GM08714 (cell line): ENCODE measurements around the gene MAJIN.
"Not testable (repeated sequence)": the region's sequence is repeated elsewhere in the genome, so short reads cannot be mapped to it uniquely, and the experiment has no call there.

Experiments used
- H3K4me3 ChIP-seq: fragments of 200-500 bp; sonication (Bioruptor generic); 2 replicates; pipeline ENCODE4 v1.5.1; 2014; ENCODE audit warnings: mild to moderate bottlenecking, low read length, inconsistent platforms
- ZNF274 ChIP-seq: IDR thresholded peaks from 2 replicates; pipeline ENCODE4 v1.6.1; 2012; ENCODE audit warnings: mild to moderate bottlenecking, low read depth, low read length

MAJIN gene, protein sequence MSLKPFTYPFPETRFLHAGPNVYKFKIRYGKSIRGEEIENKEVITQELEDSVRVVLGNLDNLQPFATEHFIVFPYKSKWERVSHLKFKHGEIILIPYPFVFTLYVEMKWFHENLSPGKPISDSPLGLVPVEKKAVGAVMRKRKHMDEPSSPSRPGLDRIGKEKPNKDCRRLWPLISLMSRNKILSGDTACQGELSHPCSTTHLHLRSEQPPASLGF

DNA sequence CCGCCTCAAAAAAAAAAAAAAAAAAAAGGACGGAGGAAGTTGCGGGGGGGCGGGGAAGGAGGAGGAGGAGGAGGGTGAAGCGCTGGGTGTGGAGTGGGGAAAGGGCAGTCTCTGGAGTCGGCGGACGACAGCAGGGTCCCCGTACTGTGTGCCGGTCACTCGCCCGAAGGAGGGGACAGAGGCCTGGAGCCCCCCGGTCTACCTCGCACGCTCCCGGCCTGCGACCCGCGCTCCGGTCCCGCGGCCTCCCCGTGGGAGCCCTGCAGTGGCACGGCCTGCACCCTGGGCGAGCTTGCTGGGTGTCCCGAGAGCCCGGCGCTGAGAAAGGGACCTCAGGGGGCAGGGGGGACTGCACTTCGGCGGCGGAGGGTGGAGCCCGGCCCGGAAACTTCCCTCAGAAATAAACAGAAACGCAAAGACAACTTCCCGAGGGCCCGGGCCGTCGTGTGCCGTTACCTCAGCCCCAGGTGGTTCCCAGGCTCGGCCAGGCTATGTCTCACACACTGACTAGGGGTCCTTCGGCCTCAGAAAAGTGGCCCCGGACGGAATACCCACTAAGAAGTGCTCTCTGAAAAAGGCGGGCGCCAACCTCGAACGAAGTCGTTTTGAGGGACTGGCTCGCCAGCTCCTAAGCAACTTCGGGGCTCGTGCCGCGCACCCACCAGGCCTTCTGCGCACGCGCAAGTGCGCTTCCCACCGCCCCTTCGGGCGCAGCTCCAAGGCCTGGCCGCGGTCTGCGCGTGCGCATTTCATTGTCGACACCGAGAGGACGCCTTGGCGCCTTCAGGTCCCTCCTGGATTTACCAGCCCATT lies at the start of gene MAJIN:
Gene MAJIN (minus strand): TSS at position 688 of the 813 bp plus-strand sequence. CDS start 12,703 bp downstream, outside the sequence.
- H3K4me3 ChIP-seq = peak within 1 kb of the TSS; percentile 2; the same call in 1 of the 2 replicates
- no peak for TF ChIP-seq ZNF274

DNA sequence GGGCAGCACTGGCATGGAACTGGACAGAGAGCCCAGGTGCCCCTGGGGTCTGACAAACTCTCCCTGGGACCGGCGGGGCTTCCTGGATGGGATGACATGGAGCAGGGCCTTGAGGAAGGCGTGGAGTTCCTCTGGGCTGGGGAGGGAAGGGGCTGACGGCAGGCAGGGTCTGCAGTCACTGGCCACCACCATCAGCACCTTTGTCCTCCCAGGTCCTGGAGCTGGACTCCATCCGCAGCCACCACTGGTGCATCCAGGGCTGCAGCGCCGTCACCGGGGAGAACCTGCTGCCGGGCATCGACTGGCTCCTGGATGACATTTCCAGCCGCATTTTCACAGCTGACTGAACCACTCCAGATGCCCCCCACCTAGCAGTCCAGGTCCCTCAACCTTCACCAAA lies 49.6 kb upstream of the MAJIN start:
- H3K4me3 ChIP-seq = no peak overlapping the region
- TF ChIP-seq ZNF274 = no peak

DNA sequence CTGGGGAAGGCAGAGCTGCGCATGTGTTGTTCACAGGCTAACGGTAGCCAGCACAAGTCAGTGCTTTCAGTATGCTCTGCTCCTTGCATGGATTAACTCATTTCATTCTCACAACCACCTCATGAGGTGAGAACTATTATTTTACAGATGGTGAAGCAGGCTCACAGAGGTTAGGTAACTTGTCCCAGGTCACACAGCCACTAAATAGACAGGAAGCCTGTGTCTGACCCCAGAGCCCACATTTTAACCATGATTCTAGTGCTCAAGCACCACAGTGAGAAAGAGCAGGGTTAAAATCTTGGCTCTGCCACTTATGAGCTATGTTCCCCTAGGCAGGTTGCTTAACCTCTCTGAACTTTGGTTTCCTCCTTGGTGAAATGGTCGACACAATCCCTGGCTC lies 49.1 kb upstream of the MAJIN start:
- no peak overlapping the region for H3K4me3 ChIP-seq
- no peak for TF ChIP-seq ZNF274

DNA sequence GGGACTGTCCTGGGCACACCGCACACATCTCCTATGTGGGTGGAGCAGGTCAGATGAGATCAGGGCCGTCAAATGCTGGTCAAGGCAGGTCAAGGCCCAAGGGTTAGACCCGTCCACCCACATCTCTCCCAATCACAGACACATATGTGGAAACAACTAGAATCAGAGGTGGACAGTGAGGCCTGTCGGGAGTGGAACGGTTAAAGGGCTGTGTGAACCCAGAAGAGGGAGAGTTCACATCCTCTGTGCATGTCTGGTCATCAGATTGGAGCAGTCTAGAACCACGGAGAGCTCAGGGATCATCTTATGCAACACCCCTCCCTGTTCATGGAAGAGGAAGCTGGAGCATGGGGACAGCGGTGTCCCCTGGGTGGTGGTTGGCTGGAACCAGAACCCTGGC lies 47.9 kb upstream of the MAJIN start:
- TF ChIP-seq ZNF274 = no peak
- H3K4me3 ChIP-seq = no peak overlapping the region

DNA sequence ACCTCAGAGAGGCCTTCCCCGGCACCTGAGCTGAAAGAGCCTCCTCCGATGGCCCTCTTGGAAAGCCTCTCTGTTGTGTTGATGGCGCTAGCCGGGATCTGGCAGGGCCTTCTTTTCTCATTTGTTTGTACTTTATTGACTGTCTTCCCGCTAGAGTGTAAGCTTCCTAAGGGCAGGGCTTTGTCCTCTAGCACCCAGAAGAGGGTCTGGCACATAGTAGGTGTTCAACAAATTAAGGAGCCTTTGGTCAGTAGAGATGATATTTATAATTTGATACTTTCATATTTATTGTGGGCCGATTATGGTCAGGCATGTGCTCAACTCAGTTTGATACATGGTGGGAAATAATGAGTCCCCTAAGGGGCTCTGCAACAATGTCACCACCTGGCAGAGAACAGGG lies 46.0 kb upstream of the MAJIN start:
- TF ChIP-seq ZNF274 = no peak
- no peak overlapping the region for H3K4me3 ChIP-seq

DNA sequence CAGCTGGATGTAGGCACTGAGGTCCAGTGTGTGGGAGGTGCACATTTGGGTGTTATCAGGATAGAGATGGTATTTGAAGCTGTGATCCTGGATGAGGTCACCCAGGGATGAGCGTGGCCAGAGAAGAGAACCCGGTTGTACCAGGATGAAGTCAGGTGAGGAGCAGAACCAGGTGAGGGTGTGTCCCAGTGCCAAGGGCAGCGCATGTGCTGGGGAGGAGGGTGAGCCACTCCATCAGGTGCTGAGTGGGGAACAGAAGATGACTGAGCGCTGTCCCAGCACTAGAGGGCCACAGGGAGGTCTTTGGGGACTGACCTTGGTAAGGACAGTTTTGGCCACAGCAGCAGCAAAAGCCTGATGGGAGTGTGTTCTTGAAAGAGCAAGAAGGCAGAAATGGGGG lies 44.8 kb upstream of the MAJIN start:
- no peak overlapping the region for H3K4me3 ChIP-seq
- TF ChIP-seq ZNF274 = no peak

DNA sequence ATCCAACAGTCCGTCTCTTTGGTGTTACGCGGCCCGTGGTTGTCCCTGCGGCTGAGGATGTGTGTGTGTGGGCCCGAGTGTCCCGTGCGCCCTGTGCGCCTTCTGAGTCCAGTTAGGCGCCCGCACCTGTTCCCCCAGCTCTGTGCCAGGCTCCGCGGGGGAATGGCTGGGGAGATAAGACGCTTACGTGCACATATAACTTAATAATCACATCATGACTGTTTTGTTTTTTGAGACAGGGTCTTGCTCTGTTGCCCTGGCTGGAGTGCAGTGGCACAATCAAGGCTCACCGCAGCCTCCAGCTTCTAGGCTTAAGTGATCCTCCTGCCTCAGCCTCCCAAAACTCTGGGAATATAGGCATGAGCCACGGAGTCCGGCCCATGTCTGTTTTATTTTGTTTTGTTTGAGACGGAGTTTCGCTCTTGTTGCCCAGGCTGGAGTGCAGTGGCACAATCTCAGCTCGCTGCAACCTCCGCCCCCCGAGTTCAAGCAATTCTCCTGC lies 42.9 kb upstream of the MAJIN start:
- H3K4me3 ChIP-seq = peak overlapping the region; percentile 80
- no peak for TF ChIP-seq ZNF274

DNA sequence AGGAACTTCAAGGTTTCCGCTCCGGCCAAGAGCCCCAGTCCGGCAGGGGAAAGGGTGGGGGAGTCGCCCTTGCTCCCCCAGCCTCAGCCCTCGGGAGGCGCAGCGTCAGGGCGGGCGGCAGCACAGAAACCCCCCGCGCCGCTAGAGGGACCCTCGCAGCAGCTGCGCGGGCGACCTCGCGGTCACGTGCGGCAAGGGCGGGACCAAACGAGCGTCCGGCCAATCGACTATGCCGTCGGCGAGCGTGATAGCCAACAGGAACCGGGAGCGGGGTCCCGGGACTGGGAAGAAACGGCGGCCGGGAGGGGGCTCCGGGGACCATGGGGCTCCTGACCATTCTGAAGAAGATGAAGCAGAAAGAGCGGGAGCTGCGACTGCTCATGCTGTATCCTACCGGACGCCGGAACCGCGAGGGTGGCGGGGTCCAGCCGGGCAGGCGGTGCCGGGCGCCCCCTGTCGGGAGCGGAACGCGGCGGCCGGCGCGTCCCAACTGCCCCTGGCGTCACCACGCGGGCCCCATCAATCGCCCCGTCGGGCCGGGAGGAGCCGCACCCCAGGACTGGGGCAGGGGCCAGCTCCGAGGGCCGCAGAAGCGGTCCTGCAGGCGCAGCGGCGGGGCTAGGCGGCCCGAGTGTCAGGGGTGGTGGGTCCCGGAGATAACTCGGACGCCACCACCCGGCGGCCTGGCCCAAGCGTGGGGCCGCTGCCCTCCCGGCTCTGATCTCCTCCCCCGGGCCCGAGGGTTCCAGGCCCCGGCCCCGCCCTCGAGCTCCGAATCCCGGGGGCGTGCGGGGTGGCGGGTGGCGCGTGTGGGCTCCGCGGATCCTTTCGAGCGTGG lies 42.2 kb upstream of the MAJIN start, which contains the start of gene ARL2:
Gene ARL2 (plus strand): TSS at position 273 of the 838 bp plus-strand sequence. CDS start 48 bp downstream, at position 321.
- H3K4me3 ChIP-seq = peak within 1 kb of the TSS; percentile 80
- TF ChIP-seq ZNF274 = no peak

DNA sequence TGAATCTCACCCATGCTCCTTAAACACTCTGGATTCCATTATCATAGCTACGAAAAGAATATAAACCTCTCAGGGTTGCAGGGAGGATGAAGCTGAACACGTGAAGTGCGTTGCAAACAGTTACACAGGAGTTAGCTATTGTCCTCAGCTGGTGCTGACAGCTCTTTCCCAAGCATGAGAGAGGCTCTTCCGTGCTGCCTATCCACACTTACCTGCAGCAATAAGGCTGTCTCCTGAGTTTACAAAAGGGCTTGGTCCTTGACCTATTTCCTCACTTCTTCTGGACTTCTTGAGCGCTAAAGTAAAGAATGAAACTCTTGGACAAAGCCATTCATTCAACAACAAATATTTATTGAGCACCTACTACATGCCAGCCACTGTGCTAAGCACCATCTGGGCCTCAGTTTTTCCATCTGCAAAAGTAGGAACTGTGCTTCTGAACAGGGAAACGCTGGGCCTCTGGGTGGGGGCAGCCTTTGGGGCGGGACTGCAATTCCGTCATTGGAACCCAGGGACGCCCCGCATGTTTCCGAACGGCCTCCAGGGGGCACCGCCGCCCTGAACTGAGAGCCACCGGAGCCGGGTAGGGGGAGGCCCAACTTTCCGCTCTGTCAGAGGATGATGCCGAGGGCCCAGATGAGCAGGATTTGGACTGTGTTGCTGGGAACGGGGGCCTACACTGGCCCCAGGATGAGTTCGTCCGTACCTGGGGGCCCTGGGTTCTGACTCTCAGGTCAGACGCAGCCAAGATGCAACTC lies 41.4 kb upstream of the MAJIN start:
- TF ChIP-seq ZNF274 = no peak
- peak overlapping the region; percentile 80 for H3K4me3 ChIP-seq

DNA sequence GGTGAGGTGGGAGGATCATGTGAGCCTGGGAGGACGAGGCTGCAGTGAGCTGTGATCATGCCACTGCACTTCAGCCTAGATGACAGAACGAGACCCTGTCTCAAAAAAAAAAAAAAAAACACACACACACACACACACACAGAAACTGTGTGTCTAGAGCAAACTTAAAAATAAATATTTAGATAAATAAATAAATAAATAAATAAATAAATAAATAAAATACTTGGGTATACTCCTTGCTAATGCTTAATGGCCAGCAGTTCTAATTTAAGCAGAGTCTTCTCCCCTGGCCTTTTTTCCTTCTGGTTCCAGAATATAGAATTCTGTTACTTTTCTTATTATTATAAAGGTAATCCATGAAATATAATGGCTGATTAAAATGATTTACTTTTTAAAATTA lies 37.0 kb upstream of the MAJIN start:
- TF ChIP-seq ZNF274 = no peak
- no peak overlapping the region for H3K4me3 ChIP-seq

DNA sequence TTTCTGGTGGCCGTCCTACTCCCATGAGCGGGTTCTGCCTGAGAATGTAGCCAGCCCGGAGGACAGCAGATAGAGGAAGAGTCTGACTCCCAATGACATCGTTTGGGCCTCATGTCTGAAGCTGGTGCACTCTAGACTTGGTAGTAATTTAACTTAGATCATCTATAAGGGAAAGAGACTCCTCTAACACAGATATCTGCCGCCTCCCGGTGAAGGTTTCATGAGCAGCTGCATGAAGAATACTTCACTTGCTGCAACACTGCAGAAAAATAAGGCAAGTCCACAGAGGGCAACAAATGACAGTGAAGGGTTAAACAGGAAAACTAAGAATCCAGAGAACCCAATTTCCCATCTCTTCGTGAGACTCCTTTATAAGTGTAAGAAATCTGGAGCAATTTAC lies 36.1 kb upstream of the MAJIN start:
- TF ChIP-seq ZNF274 = no peak
- H3K4me3 ChIP-seq = no peak overlapping the region

DNA sequence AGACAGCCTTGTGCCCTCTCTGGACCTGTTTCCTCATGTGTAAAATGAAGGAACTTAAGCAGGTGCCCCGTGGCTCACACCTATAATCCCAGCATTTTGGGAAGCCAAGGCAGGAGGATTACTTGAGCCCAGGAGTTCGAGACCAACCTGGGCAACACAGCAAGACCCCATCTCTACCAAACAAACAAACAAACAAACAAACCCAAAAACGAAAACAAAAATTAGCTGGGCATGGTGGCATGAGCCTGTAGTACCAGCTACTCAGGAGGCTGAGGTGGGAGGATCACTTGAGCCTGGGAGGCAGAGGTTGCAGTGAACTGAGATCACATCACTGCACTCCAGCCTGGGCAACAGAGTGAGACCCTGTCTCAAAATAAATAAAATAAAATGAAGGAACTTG lies 32.1 kb upstream of the MAJIN start:
- H3K4me3 ChIP-seq = not testable (repeated sequence)

DNA sequence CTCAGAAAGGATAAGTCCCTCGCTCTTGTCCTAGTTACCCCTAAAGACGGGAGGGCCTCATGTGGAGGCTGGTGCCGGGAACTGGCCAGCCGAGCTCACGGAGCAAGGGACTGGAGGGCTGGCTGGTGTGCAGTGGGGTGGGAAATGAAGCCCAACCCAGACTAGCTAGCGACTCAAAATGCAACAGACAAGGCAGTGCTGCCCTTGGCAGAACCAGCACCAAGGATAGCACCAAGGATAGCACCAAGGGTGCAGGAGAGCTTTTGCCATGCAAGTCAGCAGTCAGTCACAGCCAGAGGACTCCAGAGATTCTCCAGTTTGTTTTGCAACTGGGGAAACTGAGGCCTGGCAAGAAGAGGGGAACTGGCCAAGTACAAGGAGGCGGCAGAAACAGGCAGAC lies 31.4 kb upstream of the MAJIN start:
- H3K4me3 ChIP-seq = no peak overlapping the region
- TF ChIP-seq ZNF274 = no peak

DNA sequence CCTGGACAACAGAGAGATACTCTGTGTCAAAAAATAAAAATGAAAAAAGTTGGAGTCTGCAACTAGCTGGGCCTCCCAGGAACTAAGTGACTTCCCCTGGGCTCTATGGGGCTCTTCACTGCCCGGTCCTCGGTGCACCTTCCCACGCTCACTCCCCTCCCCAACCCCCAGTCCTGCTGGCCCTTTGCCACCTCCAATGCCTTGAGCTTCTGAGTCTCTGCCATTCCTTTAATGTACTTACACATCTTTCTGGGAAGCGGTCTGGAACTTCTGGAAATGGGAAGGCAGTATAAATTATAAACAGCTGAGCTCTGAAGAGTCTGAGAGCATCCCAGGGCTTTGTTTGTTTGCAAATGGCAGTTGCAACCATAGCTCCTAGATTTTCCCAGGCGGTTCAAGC lies 30.8 kb upstream of the MAJIN start:
- H3K4me3 ChIP-seq = no peak overlapping the region
- TF ChIP-seq ZNF274 = no peak
